Stimulated activated CD4-positive, alpha-beta T cell treated with anti-CD3 and anti-CD28 coated beads, Interleukin-2, amount 100 ng/mL, for 24 hours (primary cell): Measurements from ENCODE around the gene NAALADL2.
"Not testable (repeated sequence)": the region's sequence is repeated elsewhere in the genome, so short reads cannot be mapped to it uniquely, and the experiment has no call there.

Experiments
- DNase-seq, 2 donors: peaks; one replicate each; pipeline ENCODE4 v3.0.0-alpha.2; 2020

NAALADL2 gene

GRCh38 chr3:175391601-175392000, 532.5 kb downstream of the NAALADL2 start:
- no peak for DNase-seq

- no peak for DNase-seq
These were observed 533.5 kb downstream of the NAALADL2 start for GRCh38 chr3:175392653-175393052.

- no peak for DNase-seq
These were observed 538.2 kb downstream of the NAALADL2 start for GRCh38 chr3:175397372-175397771.

- DNase-seq, result no peak
These were observed 539.5 kb downstream of the NAALADL2 start for GRCh38 chr3:175398676-175399075.

- no peak for DNase-seq
These were observed 540.2 kb downstream of the NAALADL2 start for GRCh38 chr3:175399156-175399840.

- no peak for DNase-seq
These were observed 544.9 kb downstream of the NAALADL2 start for GRCh38 chr3:175404027-175404426.

GRCh38 chr3:175404621-175405020, 545.5 kb downstream of the NAALADL2 start:
- no peak for DNase-seq

- no peak for DNase-seq
These were observed 551.1 kb downstream of the NAALADL2 start for GRCh38 chr3:175410251-175410650.

GRCh38 chr3:175411405-175411804, 552.3 kb downstream of the NAALADL2 start:
- DNase-seq, result no peak

GRCh38 chr3:175411946-175412345, 552.8 kb downstream of the NAALADL2 start:
- no peak for DNase-seq

- no peak for DNase-seq
These were observed 554.8 kb downstream of the NAALADL2 start for GRCh38 chr3:175413926-175414325.

- DNase-seq, result no peak
These were observed 557.5 kb downstream of the NAALADL2 start for GRCh38 chr3:175416600-175416999.

GRCh38 chr3:175417426-175417825, 558.3 kb downstream of the NAALADL2 start:
- DNase-seq, result no peak

GRCh38 chr3:175421902-175422301, 562.8 kb downstream of the NAALADL2 start:
- DNase-seq, result no peak

GRCh38 chr3:175422744-175423143, 563.6 kb downstream of the NAALADL2 start:
- DNase-seq, result no peak

GRCh38 chr3:175423848-175424247, 564.7 kb downstream of the NAALADL2 start:
- not testable (repeated sequence) for DNase-seq

GRCh38 chr3:175426805-175427204, 567.7 kb downstream of the NAALADL2 start:
- DNase-seq, result no peak

- DNase-seq, result no peak
These were observed 569.3 kb downstream of the NAALADL2 start for GRCh38 chr3:175428466-175428865.

GRCh38 chr3:175430983-175431773, 572.0 kb downstream of the NAALADL2 start:
- DNase-seq, result no peak

- DNase-seq, result no peak
These were observed 573.4 kb downstream of the NAALADL2 start for GRCh38 chr3:175432376-175433025.

- no peak for DNase-seq
These were observed 574.0 kb downstream of the NAALADL2 start for GRCh38 chr3:175433026-175433674.

- no peak for DNase-seq
These were observed 575.4 kb downstream of the NAALADL2 start for GRCh38 chr3:175434561-175434960.

- no peak for DNase-seq
These were observed 584.5 kb downstream of the NAALADL2 start for GRCh38 chr3:175443682-175444081.
